IMR-90 (cell line): ENCODE measurements around the gene CHD2.

Experiments used
- BHLHE40 ChIP-seq: fragments of 150-350 bp; IDR thresholded peaks from 2 replicates; pipeline ENCODE4 v1.6.1; 2016; ENCODE audit warnings: mild to moderate bottlenecking, low read depth, low read length
- CEBPB ChIP-seq: IDR thresholded peaks from 2 replicates; pipeline ENCODE4 v1.6.1; 2012; ENCODE audit warnings: low read depth, low read length, improper control_type of control experiment
- FOS ChIP-seq: fragments of 150-350 bp; IDR thresholded peaks from 2 replicates; pipeline ENCODE4 v1.6.1; 2016; ENCODE audit warnings: low read depth, low read length
- MAFK ChIP-seq: IDR thresholded peaks from 2 replicates; pipeline ENCODE4 v1.6.1; 2012; ENCODE audit warnings: low read depth, low read length, improper control_type of control experiment
- MAZ ChIP-seq: IDR thresholded peaks from 2 replicates; pipeline ENCODE4 v1.6.1; 2012; ENCODE audit warnings: low read depth, mild to moderate bottlenecking, low read length, improper control_type of control experiment, moderate library complexity, borderline replicate concordance
- MXI1 ChIP-seq: IDR thresholded peaks from 2 replicates; pipeline ENCODE4 v1.6.1; 2012; ENCODE audit warnings: low read depth, mild to moderate bottlenecking, low read length, moderate library complexity, borderline replicate concordance
- POLR2A ChIP-seq: IDR thresholded peaks from 2 replicates; pipeline ENCODE4 v1.6.1; 2012; ENCODE audit warnings: mild to moderate bottlenecking, low read depth, low read length
- RAD21 ChIP-seq: IDR thresholded peaks from 2 replicates; pipeline ENCODE4 v1.6.1; 2012; ENCODE audit warnings: low read length, improper control_type of control experiment
- RFX5 ChIP-seq: IDR thresholded peaks from 2 replicates; pipeline ENCODE4 v1.8.0; 2012; ENCODE audit warnings: low read depth, mild to moderate bottlenecking, low read length, moderate library complexity
- SMC3 ChIP-seq: fragments of 150-350 bp; IDR thresholded peaks from 2 replicates; pipeline ENCODE4 v1.6.1; 2016; ENCODE audit warnings: low read depth, mild to moderate bottlenecking, antibody characterized with exemption, low read length, moderate library complexity
- TF ChIP-seq, protein P1 (sequence below): conservative IDR thresholded peaks from 2 replicates; pipeline ENCODE4 v1.5.1; 2012; ENCODE audit warnings: mild to moderate bottlenecking, low read depth, low read length, improper control_type of control experiment
- TF ChIP-seq, protein P2 (sequence below): fragments of 150-350 bp; IDR thresholded peaks from 2 replicates; pipeline ENCODE4 v1.6.1; 2017; ENCODE audit warnings: mild to moderate bottlenecking, antibody characterized with exemption, low read length, low read depth
- TF ChIP-seq, protein P3 (sequence below): fragments of 150-350 bp; IDR thresholded peaks from 2 replicates; pipeline ENCODE4 v1.6.1; 2016; ENCODE audit warnings: low read depth, mild to moderate bottlenecking, low read length, moderate library complexity, borderline replicate concordance

DNA sequence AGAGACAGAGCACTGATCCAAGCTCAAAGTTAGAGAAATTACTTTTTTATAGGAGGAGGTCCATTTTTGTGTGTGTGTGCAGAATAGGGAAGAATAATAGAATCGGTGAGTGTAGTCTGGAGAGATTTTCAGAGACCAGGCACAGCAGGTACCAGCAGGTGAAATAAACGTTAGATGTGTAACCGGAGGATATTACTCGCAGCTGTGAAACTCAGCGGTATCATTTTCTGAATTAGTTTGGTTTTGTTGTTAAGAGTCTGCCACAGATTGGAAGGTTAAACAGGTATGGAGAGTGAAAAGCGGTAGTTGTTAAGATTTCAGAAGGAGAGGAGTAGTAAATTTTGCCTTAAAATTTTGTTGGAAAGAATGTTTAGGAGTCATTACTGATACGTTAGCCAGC lies 119.0 kb downstream of the CHD2 start:
- TF ChIP-seq CEBPB (no peak), POLR2A (no peak), RFX5 (no peak), RAD21 (no peak), MAZ (no peak), MAFK (no peak), BHLHE40 (no peak), FOS (no peak), SMC3 (no peak), MXI1 (no peak)
- TF ChIP-seq, protein P1, sequence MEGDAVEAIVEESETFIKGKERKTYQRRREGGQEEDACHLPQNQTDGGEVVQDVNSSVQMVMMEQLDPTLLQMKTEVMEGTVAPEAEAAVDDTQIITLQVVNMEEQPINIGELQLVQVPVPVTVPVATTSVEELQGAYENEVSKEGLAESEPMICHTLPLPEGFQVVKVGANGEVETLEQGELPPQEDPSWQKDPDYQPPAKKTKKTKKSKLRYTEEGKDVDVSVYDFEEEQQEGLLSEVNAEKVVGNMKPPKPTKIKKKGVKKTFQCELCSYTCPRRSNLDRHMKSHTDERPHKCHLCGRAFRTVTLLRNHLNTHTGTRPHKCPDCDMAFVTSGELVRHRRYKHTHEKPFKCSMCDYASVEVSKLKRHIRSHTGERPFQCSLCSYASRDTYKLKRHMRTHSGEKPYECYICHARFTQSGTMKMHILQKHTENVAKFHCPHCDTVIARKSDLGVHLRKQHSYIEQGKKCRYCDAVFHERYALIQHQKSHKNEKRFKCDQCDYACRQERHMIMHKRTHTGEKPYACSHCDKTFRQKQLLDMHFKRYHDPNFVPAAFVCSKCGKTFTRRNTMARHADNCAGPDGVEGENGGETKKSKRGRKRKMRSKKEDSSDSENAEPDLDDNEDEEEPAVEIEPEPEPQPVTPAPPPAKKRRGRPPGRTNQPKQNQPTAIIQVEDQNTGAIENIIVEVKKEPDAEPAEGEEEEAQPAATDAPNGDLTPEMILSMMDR: no peak
- TF ChIP-seq, protein P2, sequence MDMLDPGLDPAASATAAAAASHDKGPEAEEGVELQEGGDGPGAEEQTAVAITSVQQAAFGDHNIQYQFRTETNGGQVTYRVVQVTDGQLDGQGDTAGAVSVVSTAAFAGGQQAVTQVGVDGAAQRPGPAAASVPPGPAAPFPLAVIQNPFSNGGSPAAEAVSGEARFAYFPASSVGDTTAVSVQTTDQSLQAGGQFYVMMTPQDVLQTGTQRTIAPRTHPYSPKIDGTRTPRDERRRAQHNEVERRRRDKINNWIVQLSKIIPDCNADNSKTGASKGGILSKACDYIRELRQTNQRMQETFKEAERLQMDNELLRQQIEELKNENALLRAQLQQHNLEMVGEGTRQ: no peak
- TF ChIP-seq, protein P3, sequence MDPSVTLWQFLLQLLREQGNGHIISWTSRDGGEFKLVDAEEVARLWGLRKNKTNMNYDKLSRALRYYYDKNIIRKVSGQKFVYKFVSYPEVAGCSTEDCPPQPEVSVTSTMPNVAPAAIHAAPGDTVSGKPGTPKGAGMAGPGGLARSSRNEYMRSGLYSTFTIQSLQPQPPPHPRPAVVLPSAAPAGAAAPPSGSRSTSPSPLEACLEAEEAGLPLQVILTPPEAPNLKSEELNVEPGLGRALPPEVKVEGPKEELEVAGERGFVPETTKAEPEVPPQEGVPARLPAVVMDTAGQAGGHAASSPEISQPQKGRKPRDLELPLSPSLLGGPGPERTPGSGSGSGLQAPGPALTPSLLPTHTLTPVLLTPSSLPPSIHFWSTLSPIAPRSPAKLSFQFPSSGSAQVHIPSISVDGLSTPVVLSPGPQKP: no peak
